GM18499 (cell line): ENCODE results near the gene MUC2.

Experiments
- ATAC-seq: cut with Tn5 transposase; IDR thresholded peaks from one replicate; pipeline ENCODE4 v1.9.1; 2021; ENCODE audit warnings: moderate number of reproducible peaks; ENCODE audit not compliant: insufficient read depth, unreplicated experiment

Gene MUC2

GRCh38 chr11:1085440-1086170, 10.9 kb downstream of the MUC2 start:
- no peak for ATAC-seq

- ATAC-seq: no peak
These were observed 11.8 kb downstream of the MUC2 start for GRCh38 chr11:1086171-1087102.

GRCh38 chr11:1087279-1087960, 12.7 kb downstream of the MUC2 start:
- ATAC-seq: no peak

- no peak for ATAC-seq
These were observed 13.6 kb downstream of the MUC2 start for GRCh38 chr11:1087961-1088926.

- ATAC-seq: no peak
These were observed 14.5 kb downstream of the MUC2 start for GRCh38 chr11:1088927-1089737.

- no peak for ATAC-seq
These were observed 15.3 kb downstream of the MUC2 start for GRCh38 chr11:1089738-1090599.

GRCh38 chr11:1090600-1091331, 16.1 kb downstream of the MUC2 start:
- ATAC-seq: no peak

GRCh38 chr11:1091332-1092083, 16.8 kb downstream of the MUC2 start:
- no peak for ATAC-seq

GRCh38 chr11:1092145-1092670, 17.5 kb downstream of the MUC2 start:
- no peak for ATAC-seq

GRCh38 chr11:1092919-1093318, 18.2 kb downstream of the MUC2 start:
- ATAC-seq: no peak

GRCh38 chr11:1099519-1100355, 25.1 kb downstream of the MUC2 start:
- no peak for ATAC-seq

- ATAC-seq: no peak
These were observed 26.0 kb downstream of the MUC2 start for GRCh38 chr11:1100417-1101245.

GRCh38 chr11:1101318-1102089, 26.8 kb downstream of the MUC2 start:
- ATAC-seq: no peak
